Measurements from ENCODE around the gene CYB5A.

The CYB5A gene

DNA sequence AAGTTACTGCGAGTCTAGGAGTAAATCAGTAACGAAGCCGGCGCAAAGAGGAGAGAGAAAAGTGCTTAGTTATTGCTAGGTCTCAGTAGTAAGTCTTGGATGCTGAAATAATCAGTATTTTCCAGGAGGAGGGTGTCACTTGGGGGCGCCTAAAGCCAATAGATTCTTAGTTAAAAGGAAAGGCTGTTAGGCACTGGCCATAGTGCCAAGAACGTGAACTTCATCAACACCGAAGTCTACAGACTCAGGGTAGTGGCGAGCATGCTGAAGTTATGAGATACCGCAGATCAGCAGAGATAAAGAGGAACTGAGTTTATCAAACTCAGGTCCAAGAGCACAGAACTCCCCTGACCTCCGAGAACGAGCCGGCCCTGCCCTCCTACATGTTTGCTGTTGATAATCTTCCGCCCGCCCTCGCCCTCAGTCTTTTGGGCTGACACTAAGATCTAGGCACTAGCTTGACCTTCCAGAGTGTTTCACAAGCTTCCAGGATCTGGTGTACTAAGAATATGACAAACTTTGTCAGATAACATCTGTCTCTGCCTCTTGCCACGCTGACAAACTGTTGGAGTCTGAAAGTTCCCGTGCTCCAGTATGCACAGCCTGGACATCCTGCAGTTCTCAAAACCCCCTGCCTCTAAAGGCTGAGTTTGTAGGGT is 49.2 kb downstream of the CYB5A start:
- no peak for DNase-seq

DNA sequence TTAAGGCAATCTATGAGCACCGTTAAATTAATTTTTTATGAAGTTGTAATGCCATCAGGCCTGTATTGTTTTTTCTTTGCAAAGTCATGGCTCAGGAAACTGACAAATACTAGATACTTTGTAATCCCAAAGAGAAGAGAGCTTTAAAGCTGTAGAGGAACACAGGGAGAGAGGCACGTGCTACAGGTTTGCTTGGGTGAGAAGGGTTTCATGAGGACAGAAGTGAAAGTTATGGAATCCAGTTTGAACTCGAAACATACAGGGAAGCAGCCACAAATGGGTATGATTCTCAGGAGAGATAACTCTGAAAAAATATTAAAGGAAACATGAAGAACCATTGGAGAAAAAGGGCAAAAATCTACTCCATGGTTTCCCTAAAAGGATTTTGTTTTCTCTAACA is 49.8 kb downstream of the CYB5A start:
- DNase-seq: no peak

DNA sequence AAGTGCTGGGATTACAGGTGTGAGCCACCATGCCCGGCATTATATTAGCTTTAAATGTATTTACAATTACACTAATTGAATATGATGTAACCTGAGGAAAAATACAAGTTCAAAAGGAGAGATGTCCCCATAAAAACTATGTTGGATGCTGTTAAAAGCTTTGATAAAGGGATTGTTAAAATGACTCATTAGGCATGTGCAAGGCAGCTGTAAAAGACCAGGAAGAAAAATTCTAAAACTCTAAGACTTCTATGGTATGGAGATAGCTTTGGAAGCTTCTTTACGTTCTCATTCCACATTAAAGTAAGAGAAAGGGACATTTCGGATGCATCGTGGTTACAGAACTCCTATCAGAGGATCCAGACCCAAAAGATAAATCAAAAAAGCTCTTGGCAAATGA is 50.3 kb downstream of the CYB5A start:
- DNase-seq: no peak

DNA sequence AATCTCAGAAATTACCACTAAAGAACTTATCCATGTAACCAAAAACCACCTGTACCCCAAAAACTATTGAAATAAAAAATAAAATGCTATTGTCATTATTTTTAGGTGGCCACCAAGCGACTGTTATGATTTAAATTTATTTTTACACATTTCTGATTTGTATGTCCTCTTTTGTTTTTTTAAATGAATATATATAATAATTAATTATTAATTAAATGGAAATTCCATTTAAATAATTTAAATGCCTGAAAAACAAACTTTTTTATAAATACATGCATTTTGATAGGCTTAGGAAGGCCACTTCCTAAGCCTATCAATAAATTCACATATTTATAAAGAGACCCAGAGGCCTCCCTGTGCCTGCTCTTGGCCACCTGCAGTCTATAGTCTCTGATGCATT is 52.2 kb downstream of the CYB5A start:
- no peak for DNase-seq

DNA sequence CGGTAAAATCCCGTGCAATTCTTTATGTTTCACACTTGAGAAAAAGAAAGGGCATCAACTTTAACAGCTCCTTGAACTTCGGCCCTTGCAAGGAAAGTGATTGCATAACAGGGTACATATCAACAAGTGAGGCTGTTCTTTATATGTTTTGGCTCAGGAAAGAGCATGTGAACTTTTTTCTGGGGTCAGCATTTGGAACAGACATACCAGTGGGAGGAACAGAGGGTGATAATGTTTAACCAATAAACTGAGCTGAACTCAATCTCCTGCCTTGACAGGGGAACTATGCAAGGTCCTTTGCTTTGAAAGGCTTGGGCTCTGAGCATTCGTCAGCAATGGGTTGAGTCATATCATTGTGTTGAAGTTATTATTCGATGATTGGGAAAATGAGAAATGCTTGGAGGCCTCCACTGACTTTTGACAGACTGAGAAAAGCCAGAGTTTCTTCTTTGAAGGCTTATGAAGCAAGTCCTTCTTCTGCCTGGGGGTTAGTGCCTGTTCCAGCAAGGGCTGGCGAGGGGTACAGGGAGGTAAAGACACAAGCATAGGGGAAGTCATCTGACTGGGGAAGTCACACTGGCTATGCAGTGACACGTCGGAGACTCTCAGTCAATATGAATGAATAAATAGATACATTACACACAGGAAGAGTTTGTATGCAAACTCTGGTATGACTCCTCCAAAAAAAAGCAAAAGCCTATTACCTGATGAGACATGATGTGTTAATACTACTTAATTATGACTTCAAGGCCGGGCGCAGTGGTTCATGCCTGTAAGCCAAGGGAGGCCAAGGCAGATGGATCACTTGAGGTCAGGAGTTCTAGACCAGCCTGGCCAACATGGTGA is 57.2 kb downstream of the CYB5A start:
- DNase-seq: no peak

DNA sequence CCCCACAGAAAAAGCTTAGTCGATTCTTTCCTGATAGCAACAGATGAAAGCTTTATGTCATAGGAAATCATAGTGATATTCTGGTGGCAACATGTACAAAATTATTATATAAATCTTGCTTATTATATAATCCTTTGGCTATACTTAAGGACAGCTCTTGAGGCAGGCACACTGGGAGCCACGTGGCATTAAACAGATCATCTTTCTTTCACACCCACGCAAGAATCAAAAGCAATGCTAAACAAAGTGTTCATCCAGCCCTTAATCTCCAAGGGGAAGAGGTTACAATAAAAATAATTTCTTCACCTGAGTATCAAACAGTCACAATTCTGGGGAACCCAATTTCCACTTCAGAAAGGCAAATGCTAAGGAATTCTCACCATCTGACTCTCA is 57.8 kb downstream of the CYB5A start:
- DNase-seq: no peak

DNA sequence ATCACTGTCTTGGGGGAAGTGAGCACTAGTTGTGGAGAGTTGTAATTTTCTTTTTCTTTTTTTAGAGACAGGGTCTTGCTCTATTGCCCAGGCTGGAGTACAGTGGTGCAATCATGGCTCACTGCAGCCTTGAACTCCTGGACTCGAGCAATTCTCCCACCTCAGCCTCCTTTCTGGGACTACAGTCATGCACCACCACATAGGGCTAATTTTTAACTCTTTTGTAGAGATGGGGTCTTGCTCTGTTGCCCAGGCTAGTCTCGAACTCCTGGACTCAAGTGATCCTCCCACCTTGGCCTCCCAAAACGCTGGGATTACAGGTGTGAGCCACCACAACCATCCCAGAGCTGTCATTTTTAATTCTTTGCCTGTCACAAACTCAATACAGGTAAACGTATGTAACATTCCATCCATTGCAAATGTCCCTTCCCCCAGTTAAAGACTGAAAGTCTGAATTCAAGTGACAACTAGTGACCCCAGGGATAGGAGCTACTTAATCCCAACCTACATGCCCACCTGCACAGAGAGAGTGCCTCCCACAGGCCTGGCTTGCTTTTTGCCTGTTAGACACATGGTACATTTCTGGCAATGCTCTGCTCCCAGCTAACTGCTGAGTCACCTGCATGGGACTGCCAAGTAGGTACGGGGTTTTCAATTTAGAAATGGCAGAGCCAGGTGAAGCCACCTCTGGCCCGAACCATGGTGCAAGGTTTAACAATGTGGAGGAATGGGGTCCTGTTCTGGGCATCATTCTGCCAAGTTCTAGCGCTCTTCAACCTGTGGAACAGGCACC is 60.6 kb downstream of the CYB5A start:
- DNase-seq: no peak

DNA sequence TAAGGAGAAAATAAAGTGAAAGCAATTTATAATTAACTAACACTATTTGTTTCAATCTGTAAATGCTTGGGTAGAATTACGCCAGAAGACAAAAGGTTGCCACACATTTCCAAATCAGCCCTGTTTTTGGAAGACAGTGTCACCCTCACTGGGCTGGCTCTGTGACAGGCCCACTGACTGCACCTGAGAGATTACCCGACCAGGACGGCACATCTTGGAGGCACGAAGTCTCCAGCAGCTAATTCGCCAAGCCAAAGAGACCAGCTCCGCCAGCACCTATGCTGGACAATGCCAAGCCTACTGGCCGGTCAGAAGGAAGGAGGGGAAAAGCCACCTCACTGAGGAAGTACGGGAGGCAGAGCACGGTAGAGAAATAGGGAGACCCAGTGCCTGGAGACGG is 61.9 kb downstream of the CYB5A start:
- no peak for DNase-seq

DNA sequence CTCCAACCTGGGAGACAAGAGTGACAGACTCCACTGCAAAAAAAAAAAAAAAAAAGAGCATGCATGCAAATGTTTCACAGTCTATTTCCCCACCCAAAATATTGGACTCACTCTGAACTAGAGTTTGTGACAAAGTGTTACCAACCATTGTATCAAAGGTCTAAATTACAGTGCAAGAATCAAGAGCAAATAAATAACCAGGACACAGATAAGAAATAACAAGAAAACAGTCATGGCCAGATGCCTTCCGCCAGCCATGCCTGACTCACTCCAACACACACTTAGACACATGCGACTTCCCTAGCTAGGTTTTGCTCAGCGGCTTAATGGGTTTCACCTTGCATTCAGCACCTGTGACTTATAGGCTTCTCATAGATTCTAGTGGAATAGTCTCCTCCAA is 62.8 kb downstream of the CYB5A start:
- no peak for DNase-seq

DNA sequence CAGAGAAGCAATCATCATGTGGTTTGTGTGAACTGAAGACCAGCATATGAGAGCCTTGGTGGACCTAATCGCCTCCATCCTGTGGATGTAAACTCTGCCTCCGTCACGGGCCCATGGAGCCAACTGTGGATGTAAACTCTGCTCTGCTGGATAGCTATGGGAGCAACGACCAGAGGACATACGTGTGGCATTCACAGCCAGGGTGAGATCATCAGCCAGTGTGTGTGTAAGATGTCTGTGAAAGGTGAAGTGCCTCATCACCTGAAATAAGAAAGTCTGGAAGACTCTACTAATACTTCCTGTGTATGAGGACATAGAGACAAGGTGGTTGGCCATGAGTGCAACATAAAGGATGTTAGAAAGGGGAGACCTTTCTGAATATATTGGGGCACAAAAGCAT is 63.5 kb downstream of the CYB5A start:
- no peak for DNase-seq

DNA sequence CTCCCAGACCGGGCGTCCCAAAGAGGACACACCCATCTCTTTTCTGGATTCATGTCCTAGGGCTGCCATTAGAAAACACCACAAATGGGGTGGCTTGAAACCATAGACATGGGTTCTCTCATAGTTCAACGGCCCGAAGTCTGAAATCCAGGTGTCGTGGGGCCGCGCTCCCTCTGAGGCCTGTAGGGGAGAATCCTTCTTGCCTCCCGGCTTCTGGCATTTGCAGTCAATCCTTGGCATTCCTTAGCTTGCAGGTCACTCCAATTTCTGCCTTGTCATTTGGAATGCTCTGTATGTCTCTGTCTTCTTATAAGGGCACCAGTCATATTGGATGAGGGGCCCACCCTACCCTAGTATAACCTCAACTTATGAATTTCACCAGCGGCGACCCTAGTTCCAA is 65.1 kb downstream of the CYB5A start:
- DNase-seq: no peak

DNA sequence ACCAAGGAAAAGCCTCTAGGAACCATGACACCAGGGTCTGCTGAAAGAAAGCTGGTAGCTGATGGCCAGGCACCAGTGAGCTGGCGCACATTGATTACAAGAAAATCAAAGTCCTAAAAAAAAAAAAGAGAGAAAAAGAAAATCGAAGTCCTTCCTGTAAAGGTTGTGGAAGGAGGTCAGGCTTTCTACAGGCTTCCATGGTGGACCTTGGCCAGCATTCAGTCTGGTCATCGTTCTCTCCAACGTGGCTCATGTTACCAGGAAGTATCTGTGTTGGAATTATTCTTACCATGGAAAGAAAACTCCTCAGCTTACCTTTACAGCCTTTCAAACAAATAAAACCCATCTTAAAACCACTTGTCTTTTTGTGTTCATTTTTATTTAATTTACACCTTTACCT is 65.6 kb downstream of the CYB5A start:
- DNase-seq: no peak

DNA sequence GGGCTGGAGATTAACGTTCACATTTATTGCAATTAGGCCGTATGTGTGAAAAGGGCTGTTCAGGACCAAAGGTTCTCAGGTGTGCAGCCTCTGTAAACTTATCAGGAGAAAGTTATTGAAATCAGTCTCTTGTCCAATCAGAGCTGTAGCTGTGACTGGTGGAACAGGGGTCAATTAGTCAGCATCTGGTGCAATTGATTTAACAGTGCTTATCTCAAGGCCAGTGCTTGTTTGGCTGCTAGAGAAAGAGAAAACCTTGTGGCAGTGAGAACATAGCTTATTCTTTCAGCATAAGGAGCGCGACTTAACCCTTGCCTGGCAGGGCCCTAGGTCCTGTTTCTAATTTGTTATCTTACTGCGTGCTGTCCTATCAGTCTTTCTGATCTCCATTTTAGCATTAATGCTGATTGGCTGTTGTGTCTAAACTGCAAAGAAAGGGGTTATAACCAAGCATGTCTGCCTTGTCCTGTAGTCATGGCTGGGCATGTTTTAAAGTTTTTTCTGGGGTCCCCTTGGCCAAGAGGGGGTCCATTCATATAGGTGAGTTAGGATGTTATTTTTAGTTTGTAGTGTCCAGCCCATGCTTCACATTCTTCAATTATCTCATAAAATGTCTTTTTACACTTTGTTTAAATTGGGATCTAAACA is 66.4 kb downstream of the CYB5A start:
- no peak for DNase-seq

DNA sequence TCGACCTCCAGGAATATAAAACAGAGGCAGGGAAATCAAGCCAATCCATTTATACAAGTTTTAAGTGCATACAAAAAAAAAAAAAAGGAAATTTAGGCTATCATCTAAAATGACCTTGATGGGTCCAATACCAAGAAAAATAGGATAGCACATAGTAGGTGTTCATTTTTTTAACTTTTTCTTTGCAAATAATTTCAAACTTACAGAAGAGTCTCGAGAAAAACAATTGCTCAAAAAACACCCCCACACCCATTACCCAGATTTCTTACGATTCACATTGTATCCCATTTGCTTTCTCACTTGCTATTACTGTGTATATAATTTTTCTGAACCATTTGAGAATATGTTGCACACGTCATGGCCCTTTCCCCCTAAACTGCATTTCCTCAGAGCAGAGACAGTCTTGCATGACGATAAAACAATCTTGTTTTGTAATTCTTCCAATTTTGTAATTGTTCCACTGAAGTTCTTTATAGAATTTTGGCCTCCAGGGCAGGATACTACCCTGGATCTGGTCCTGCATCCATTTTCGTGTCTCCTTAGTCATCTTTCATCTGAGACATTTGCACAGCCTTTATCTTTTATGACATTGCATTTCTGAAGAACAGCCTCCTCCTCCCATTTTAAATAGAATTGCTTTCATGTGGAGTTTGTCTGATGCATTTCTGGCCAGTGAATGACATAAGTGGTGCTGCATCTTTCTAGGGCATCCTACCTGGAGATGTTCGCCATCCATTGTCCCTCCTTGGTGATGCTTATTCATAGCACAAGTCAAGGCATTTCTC is 68.9 kb downstream of the CYB5A start:
- DNase-seq: no peak

DNA sequence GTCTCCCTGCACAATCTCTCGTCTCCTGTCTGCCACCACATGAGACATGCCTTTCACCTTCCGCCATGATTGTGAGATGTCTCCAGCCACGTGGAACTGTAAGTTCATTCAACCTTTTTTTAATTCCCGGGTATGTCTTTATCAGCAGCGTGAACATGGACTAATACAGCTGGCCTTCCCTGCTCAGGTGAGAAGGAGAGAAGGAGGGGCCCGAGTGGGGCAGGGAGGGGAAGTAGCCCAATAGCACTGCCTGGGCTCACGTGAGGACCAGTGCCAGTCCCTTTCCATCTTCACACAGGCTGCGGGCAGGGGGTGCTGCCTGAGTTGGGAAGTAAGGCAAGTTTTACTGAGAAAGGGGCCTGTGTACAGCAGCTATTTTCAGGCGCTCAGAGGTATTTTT is 70.7 kb downstream of the CYB5A start:
- no peak for DNase-seq

DNA sequence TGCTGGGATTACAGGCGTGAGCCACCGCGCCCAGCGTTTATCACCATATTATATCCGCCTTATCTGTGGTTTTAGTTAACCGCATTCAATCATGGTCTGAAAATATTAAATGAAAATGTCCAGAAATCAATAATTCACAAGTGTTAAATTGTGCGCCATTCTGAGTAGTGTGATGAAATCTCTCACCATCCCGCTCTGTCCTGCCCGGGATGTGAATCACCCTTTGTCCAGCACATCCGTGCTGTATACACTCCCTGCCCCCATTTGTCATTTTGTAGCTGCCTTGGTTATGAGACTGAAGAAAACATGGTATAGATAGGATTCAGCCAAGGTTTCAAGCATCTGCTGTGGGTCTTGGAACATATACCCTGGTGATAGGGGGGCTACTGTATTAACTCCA is 72.7 kb downstream of the CYB5A start:
- no peak for DNase-seq

DNA sequence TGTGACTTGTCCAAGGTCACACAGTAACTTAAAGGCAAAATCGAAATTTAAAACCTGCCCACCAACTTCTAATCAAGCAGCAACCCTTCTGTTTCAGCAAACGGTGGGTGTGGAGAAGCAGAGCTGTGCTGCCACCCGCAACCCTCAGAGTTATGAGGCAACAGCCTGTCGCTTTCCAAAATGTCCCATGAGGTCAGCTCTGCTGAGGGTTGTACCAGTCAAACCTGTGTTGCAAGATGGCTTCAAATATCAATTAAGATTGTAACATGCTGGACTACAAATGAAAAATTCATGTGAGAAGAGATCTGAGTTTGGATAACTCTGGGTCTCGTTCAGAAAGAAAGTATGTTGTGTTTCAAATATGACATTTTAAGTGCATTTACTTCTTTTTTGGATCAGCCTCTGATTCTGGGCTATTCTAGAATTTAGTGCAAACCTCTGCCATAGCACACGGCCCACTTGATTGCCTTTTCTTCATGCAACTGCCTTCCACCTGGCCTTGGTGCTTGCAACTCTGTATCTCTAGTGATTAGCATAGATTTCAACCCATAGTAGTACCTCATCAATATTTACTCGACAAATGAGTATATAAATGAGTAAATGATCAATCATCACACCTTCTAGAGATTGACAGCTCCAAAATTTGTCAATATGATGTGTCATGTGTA is 74.2 kb downstream of the CYB5A start:
- DNase-seq: no peak

DNA sequence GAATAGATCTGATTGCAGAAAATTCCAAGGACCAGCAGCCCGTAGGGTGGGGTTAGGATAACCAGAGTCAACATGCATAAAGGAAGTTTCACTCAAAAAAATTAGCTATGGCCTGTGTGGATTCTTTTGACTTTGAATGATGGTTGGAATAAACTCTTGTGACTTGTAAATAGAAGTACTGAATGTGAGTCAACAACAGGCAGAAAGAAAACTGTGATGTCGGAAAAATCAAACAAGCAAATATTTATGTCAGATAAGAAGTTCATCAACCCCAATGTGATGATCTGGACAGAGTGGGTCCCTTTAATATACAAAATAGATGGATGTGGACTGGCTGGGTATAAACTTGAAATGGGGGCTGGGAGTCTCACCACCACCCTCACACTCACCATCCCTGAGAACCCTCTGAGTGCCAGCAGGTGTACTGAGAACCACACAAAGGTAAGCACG is 75.1 kb downstream of the CYB5A start:
- DNase-seq: no peak

DNA sequence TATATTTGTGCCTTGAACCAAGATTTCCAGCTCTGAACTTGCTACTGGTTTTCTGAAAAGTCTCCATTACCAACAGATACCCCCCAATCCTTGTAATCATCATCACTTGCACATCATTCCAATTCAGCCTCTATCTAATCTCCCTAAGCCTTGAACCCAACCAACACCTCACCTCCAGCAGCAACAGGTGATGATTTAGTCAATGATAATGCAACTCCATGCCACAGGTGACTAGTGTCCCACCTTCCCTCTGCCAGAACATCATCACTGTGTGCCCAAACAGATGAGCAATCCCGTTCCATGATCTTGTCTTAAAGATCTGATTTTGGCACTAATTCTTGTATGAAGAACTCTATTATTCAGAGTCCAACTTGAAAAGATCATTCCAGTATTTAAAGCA is 75.9 kb downstream of the CYB5A start:
- no peak for DNase-seq

DNA sequence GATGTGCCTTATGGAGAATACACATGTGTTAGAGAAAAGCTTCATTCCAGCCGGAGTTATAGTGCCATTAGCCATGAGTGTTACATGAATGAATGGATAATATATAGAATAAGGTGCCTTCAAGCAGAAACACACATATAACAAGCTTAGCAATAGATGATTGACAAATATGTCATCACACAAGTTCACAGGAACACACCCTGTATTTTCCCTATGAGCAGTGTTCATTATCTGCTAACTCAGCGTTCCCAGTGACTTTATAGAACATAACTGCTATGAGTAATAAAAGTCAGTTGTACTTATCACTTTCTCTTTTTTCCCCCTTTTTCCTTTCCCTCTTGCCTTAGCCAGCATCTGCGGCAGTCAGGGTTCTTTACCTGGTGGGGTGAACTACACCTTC is 78.3 kb downstream of the CYB5A start:
- no peak for DNase-seq

DNA sequence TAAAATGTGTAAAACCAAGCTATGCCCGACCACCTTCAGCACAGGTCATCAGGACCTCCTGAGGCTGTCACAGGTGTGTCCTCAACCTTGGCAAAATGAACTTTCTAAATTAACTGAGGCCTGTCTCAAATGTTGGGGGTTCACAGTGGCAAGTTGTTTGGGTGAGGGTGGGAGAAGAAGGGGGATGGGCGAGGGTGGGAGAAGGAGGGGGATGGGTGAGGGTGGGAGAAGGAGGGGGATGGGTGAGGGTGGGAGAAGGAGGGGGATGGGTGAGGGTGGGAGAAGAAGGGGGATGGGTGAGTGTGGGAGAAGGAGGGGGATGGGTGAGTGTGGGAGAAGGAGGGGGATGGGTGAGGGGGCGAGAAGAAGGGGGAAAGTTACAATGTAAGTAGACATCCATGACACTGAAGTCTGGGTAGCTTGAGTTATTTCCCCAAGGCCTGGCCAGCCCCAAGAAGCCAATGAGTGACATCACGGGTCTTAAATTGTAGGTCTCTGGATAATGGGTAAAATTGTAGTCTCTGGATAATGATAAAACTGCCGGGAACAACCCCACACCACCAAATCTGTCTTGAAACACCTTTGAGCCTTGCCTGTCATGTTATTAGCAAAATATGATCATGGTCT is 87.1 kb downstream of the CYB5A start:
- no peak for DNase-seq
